Common myeloid progenitor, CD34-positive (primary cell): ENCODE results near the gene C2orf81.

Experiments
- CTCF ChIA-PET: fragments of 350-600 bp; sonication (Branson Sonifier 250); formaldehyde crosslinking; loops from one replicate; lab custom pipeline; 2021; ENCODE audit warnings: antibody characterized with exemption; lab: Charles Lee
- POLR2A ChIA-PET: fragments of 350-600 bp; sonication (Branson Sonifier 250); formaldehyde crosslinking; loops from one replicate; lab custom pipeline; 2021; ENCODE audit warnings: antibody characterized with exemption; lab: Charles Lee
- DNase-seq, 3 donors: peaks; one replicate each; pipeline versions ENCODE4 v3.0.0 to v3.0.0-alpha.2; 2013
- H3K27ac ChIP-seq, 2 experiments: 1 replicate in 1 of 2; 2 replicates in 1 of 2; pipeline ENCODE4 v1.7.0; 2013; ENCODE audit warnings: inconsistent platforms in 2 of 2, low read length in 2 of 2, mild to moderate bottlenecking in 2 of 2, low read depth in 1 of 2, moderate library complexity in 1 of 2; ENCODE audit not compliant: severe bottlenecking in 2 of 2, insufficient read depth in 1 of 2, poor library complexity in 1 of 2
- H3K27me3 ChIP-seq, 5 experiments: replicated peaks in 2 of 5; 1 replicate in 3 of 5; 2 replicates in 2 of 5; pipeline versions ENCODE4 v1.6.1 to v1.7.0; 2013; ENCODE audit warnings: low read length in 4 of 5, mild to moderate bottlenecking in 2 of 5, moderate library complexity in 2 of 5, inconsistent platforms in 1 of 5; ENCODE audit not compliant: insufficient read depth in 5 of 5, control insufficient read depth in 4 of 5
- H3K36me3 ChIP-seq, 4 experiments: 1 replicate in 2 of 4; 2 replicates in 2 of 4; pipeline versions ENCODE4 v1.6.1 to v1.7.0; 2013; ENCODE audit warnings: low read length in 3 of 4, control low read depth in 1 of 4, mild to moderate bottlenecking in 1 of 4; ENCODE audit not compliant: control insufficient read depth in 4 of 4, insufficient read depth in 4 of 4
- H3K4me1 ChIP-seq, 4 experiments: 1 replicate in 3 of 4; 2 replicates in 1 of 4; pipeline versions ENCODE4 v1.6.1 to v1.7.1; 2013; ENCODE audit warnings: low read length in 3 of 4, mild to moderate bottlenecking in 3 of 4, control low read depth in 1 of 4, inconsistent platforms in 1 of 4, moderate library complexity in 1 of 4; ENCODE audit not compliant: control insufficient read depth in 4 of 4, insufficient read depth in 4 of 4; ENCODE audit errors: control extremely low read depth in 1 of 4
- H3K4me3 ChIP-seq, 7 experiments: 1 replicate in 4 of 7; 2 replicates in 3 of 7; pipeline versions ENCODE4 v1.5.1 to v1.7.0; 2013; ENCODE audit warnings: mild to moderate bottlenecking in 7 of 7, low read length in 6 of 7, moderate library complexity in 6 of 7, inconsistent platforms in 2 of 7, low read depth in 2 of 7, control low read depth in 1 of 7; ENCODE audit not compliant: insufficient read depth in 4 of 7, control insufficient read depth in 1 of 7; ENCODE audit errors: extremely low read depth in 1 of 7
- H3K9me3 ChIP-seq, 5 experiments: 1 replicate in 4 of 5; 2 replicates in 1 of 5; pipeline versions ENCODE4 v1.6.1 to v1.7.1; 2013; ENCODE audit warnings: low read length in 4 of 5, mild to moderate bottlenecking in 2 of 5, inconsistent platforms in 1 of 5, low read depth in 1 of 5, moderate library complexity in 1 of 5; ENCODE audit not compliant: control insufficient read depth in 4 of 5, insufficient read depth in 2 of 5; ENCODE audit errors: control extremely low read depth in 1 of 5
- WGBS: methylation state at CpG from one replicate; pipeline ENCODE4 v1.1.5; 2013; ENCODE audit not compliant: insufficient coverage; 5-methylcytosine and 5-hydroxymethylcytosine counted together

C2orf81 gene

DNA sequence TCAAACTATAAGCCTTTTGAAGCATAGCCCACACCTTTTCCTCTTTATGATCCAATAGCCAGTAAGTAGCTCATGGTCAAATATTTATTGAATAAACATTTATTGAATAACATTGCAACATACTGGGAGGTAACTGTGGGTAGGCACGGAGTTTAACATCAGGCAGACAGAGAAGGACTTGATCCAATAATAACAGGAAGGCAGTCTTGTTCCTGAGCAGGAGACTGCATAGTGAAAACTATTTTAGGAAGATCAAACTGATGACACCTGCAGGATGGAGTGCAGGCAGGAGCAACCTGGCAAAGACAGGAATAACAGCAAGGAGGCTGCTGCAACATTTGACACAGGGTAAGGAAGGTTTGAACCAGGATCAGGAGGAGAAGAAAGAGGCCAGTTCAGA lies 38.2 kb downstream of the C2orf81 start:
- no peak for DNase-seq
- ChIA-PET CTCF (no interaction called here), POLR2A (no interaction called here)
- Histone ChIP-seq H3K4me3 (no peak overlapping the region), H3K4me1 (peaks cover 0 to 11% (median 5%) of the 10 kb centered on the region in 4 experiments), H3K27ac (no peak overlapping the region), H3K9me3 (no peaks in the 10 kb centered on the region), H3K27me3 (no peaks in the 10 kb centered on the region), H3K36me3 (peaks cover 0 to 22% (median 7%) of the 10 kb centered on the region in 4 experiments)
- 71% methylated on average over 1 of the region's 1 CpG for WGBS

- Histone ChIP-seq H3K36me3 (peaks cover 0 to 36% (median 15%) of the 10 kb centered on the region in 4 experiments), H3K27ac (no peak overlapping the region), H3K9me3 (no peaks in the 10 kb centered on the region), H3K4me1 (peaks cover 0 to 11% (median 5%) of the 10 kb centered on the region in 4 experiments), H3K27me3 (no peaks in the 10 kb centered on the region), H3K4me3 (no peak overlapping the region)
- WGBS: no CpG with 5 or more reads among the region's 3 CpGs
- POLR2A ChIA-PET: no interaction called here
- no peak for DNase-seq
- CTCF ChIA-PET: interaction anchor here (0.6 to 1.6 kb wide), 3 partner anchors 10 to 205 kb away, joined by 4 to 5 read pairs (median 4); no protein-coding TSS in a partner anchor
These were observed 39.7 kb downstream of the C2orf81 start for GRCh38 chr2:74381751-74382150.

DNA sequence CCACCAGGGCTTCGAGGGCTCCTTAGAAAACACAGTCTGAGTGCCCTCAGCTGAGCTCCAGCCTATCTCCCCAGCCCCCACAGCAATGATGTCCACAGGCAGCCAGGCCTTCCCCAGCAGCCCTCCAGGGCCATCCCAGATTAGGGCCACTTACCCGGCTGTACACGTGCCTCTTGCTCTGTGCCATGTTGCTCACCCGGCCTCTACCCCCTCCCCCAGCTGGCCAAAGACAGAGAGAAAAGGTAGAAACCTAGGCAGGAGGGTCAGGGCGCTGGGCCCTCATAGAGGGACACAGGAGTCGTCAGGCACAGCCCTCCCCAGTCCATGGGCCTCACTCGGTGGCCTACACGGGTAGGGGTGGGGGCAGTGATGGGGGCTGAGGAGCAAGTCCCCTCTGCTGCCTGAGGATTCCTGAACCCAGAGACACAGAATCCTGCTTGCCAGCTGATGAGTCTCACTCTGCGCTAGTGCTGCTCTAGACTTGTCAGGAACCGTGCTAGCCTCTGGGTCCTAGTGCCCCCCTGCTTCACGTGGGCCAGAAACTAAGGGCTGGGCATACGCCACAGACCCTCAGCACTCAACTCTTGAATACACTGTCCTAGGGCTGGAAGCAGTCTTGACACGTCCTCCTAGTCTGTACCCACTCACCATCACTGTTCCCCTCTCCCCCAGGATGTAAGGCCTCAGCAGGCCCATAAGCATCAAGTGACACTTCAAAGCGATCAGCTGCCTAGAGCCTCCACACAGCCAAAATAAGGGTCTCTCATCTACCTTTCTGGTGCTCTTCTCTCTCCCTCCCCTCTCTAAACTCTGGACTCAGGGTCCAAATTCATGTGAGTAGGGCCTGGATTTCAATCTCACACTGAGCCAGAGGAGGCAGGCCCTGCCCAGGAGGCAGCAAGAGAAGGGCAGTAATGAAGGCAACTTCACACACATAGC lies 41.3 kb downstream of the C2orf81 start, which contains the start of gene DCTN1:
DCTN1 (minus strand) TSS at position 461 of the 939 bp plus-strand sequence; CDS start at position 187, 274 bp downstream.
- peak; percentile 12 to 55 (median 25) for DNase-seq
- H3K27me3 ChIP-seq: no peaks in the 10 kb centered on the region
- ChIA-PET POLR2A (interaction anchor here (0.6 kb wide), 1 partner anchor 53 kb away, joined by 3 read pairs; no protein-coding TSS in a partner anchor), CTCF (interaction anchor here (0.8 to 1.9 kb wide), 6 partner anchors 9 to 151 kb away, joined by 3 to 4 read pairs (median 3); no protein-coding TSS in a partner anchor)
- H3K9me3 ChIP-seq: no peaks in the 10 kb centered on the region
- peak within 1 kb of the TSS; percentile 6 to 46 for H3K27ac ChIP-seq
- peak within 1 kb of the TSS in 4 of 7 experiments; percentile 20 to 64 (median 44) for H3K4me3 ChIP-seq
- peaks cover 0 to 15% (median 12%) of the 10 kb centered on the region in 4 experiments for H3K4me1 ChIP-seq
- H3K36me3 ChIP-seq: peaks cover 0 to 38% (median 22%) of the 10 kb centered on the region in 4 experiments
- WGBS: 46% methylated on average over 11 of the region's 14 CpGs

DNA sequence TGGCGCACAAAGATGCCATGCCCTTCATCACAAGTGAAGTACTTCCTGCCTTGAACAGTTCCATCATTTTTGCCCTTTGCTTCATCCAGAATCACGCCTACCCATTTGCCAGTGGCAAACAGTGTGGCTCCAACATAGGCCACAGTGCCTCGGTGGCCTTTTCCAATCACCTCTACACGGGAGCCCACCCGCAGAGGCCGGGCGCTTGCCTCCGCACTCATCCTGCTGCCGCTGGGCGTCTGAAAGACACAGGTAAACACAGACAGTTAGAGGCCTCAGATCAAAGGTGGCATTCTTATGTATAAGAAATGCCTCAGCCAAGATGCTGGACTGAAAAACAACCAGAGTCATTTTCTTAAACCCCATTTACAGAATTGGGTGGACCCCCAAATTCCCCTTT lies 43.4 kb downstream of the C2orf81 start:
- 95% methylated on average over 10 of the region's 10 CpGs for WGBS
- H3K36me3 ChIP-seq: peaks cover 0 to 30% (median 21%) of the 10 kb centered on the region in 4 experiments
- DNase-seq: no peak
- H3K9me3 ChIP-seq: no peaks in the 10 kb centered on the region
- ChIA-PET CTCF (no interaction called here), POLR2A (no interaction called here)
- H3K4me3 ChIP-seq: no peak overlapping the region
- H3K27me3 ChIP-seq: no peaks in the 10 kb centered on the region
- no peak overlapping the region for H3K27ac ChIP-seq
- peaks cover 0 to 15% (median 12%) of the 10 kb centered on the region in 4 experiments for H3K4me1 ChIP-seq

- peak in 2 of 3 donors; percentile 28 to 39 for DNase-seq
- ChIA-PET CTCF (interaction anchor here (1.2 kb wide), 1 partner anchor 41 kb away, joined by 3 read pairs; no protein-coding TSS in a partner anchor), POLR2A (no interaction called here)
- no peak overlapping the region for H3K27ac ChIP-seq
- no peak overlapping the region for H3K4me3 ChIP-seq
- H3K27me3 ChIP-seq: no peaks in the 10 kb centered on the region
- peaks cover 0 to 15% (median 12%) of the 10 kb centered on the region in 4 experiments for H3K4me1 ChIP-seq
- H3K36me3 ChIP-seq: peaks cover 0 to 44% (median 28%) of the 10 kb centered on the region in 4 experiments
- WGBS: 40% methylated on average over 1 of the region's 2 CpGs
- no peaks in the 10 kb centered on the region for H3K9me3 ChIP-seq
These were observed 45.6 kb downstream of the C2orf81 start for GRCh38 chr2:74375838-74376237.

- WGBS: 97% methylated on average over 19 of the region's 19 CpGs
- no peaks in the 10 kb centered on the region for H3K27me3 ChIP-seq
- no peak overlapping the region for H3K27ac ChIP-seq
- no peak overlapping the region for H3K4me3 ChIP-seq
- peaks cover 0 to 55% (median 39%) of the 10 kb centered on the region in 4 experiments for H3K36me3 ChIP-seq
- H3K4me1 ChIP-seq: peaks cover 0 to 12% (median 5%) of the 10 kb centered on the region in 4 experiments
- ChIA-PET POLR2A (no interaction called here), CTCF (no interaction called here)
- no peaks in the 10 kb centered on the region for H3K9me3 ChIP-seq
- peak in 1 of 3 donors; percentile 5 for DNase-seq
These were observed 46.8 kb downstream of the C2orf81 start for GRCh38 chr2:74374509-74375205.
